ENCODE measurements around the gene BORCS5. TPM values are rescaled to one million over a fixed set of nuclear protein-coding genes. Genes with fewer than 3 reads are reported as not detected.

The BORCS5 gene
- total and polyA plus RNA-seq, 2 donors (not counting 1 experiment from before 2014, with no cell fraction given) = 11.9 to 46.2 TPM

DNA sequence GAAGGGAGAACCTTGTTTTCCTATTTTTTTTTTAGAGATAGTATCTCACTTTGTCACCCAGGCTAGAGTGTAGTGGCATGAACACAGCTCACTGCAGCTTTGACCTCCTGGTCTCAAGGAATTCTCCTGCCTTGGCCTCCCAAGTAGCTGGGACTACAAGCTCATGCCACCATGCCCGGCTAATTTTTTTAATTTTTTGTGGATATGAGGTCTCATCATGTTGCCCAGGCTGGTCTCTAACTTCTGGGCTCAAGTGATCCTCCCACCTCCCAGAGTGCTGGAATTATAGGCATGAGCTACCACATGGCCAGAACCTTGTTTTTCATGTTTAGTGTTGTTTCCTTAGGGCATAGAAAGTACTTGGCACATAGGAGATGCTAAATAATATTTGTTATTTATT lies 20.4 kb upstream of the BORCS5 start:
- no peak overlapping the region for H3K4me2 ChIP-seq (replicated peaks; ENCODE audit: low read depth, low read length, poor library complexity, severe bottlenecking)
- H4K20me1 ChIP-seq (ENCODE audit: control insufficient read depth, insufficient read depth, low read length, poor library complexity, severe bottlenecking) = no peaks in the 10 kb centered on the region
- peaks cover 4 to 10% of the 10 kb centered on the region in 2 donors for H3K4me1 ChIP-seq (ENCODE audit: control insufficient read depth in 2 of 2, insufficient read depth in 2 of 2, low read length in 2 of 2)
- Mint-ChIP-seq H3K9me3 (ENCODE audit: insufficient read depth) (no peaks in the 10 kb centered on the region), H3K27ac (no peak overlapping the region), H3K4me1 (peaks cover 7% of the 10 kb centered on the region), H3K27me3 (peaks cover 3% of the 10 kb centered on the region), H3K4me3 (no peak overlapping the region)
- DNase-seq (no peak), ATAC-seq (ENCODE audit: low read depth) (no peak)
- H3K27ac ChIP-seq (ENCODE audit: low read length in 2 of 2) = no peak overlapping the region
- WGBS (ENCODE audit: insufficient coverage) = 100% methylated on average over 1 of the region's 1 CpG
- no peaks in the 10 kb centered on the region for H3K79me2 ChIP-seq (ENCODE audit: control insufficient read depth, insufficient read depth, low read length)
- H2AFZ ChIP-seq (ENCODE audit: insufficient read depth, low read depth, low read length, poor library complexity, severe bottlenecking) = no peak overlapping the region
- TF ChIP-seq, protein P1, sequence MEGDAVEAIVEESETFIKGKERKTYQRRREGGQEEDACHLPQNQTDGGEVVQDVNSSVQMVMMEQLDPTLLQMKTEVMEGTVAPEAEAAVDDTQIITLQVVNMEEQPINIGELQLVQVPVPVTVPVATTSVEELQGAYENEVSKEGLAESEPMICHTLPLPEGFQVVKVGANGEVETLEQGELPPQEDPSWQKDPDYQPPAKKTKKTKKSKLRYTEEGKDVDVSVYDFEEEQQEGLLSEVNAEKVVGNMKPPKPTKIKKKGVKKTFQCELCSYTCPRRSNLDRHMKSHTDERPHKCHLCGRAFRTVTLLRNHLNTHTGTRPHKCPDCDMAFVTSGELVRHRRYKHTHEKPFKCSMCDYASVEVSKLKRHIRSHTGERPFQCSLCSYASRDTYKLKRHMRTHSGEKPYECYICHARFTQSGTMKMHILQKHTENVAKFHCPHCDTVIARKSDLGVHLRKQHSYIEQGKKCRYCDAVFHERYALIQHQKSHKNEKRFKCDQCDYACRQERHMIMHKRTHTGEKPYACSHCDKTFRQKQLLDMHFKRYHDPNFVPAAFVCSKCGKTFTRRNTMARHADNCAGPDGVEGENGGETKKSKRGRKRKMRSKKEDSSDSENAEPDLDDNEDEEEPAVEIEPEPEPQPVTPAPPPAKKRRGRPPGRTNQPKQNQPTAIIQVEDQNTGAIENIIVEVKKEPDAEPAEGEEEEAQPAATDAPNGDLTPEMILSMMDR (IDR thresholded peaks at IDR 0.05) = no peak
- TF ChIP-seq EZH2 (IDR thresholded peaks at IDR 0.05; ENCODE audit: borderline replicate concordance, insufficient read depth, low read depth, low read length, poor library complexity, severe bottlenecking) = no peak
- H3K4me3 ChIP-seq (ENCODE audit: control extremely low read depth in 1 of 5, extremely low read depth in 1 of 5, insufficient read depth in 1 of 5, low read depth in 2 of 5, low read length in 4 of 5) = no peak overlapping the region
- ChIA-PET CTCF (interaction anchor here (1.1 to 3.8 kb wide), 6 partner anchors 9 to 1563 kb away, joined by 3 to 17 read pairs (median 8); partner anchors contain the start of gene BORCS5), POLR2A (no interaction called here)
- intact Hi-C loops (cut with micrococcal nuclease) = no loop called here
- no peaks in the 10 kb centered on the region for H3K36me3 ChIP-seq (replicated peaks in 1 of 2; ENCODE audit: control extremely low read depth in 1 of 2, control insufficient read depth in 1 of 2, extremely low read depth in 1 of 2, insufficient read depth in 2 of 2, low read length in 1 of 2)
- no peak overlapping the region for H3K9ac ChIP-seq (ENCODE audit: low read length)
- H3K9me3 ChIP-seq (ENCODE audit: control extremely low read depth in 1 of 3, control insufficient read depth in 2 of 3, insufficient read depth in 1 of 3, low read length in 2 of 3) = no peaks in the 10 kb centered on the region
- H3K27me3 ChIP-seq (replicated peaks in 1 of 4; ENCODE audit: control extremely low read depth in 1 of 4, control insufficient read depth in 3 of 4, insufficient read depth in 4 of 4, low read length in 3 of 4) = no peaks in the 10 kb centered on the region

DNA sequence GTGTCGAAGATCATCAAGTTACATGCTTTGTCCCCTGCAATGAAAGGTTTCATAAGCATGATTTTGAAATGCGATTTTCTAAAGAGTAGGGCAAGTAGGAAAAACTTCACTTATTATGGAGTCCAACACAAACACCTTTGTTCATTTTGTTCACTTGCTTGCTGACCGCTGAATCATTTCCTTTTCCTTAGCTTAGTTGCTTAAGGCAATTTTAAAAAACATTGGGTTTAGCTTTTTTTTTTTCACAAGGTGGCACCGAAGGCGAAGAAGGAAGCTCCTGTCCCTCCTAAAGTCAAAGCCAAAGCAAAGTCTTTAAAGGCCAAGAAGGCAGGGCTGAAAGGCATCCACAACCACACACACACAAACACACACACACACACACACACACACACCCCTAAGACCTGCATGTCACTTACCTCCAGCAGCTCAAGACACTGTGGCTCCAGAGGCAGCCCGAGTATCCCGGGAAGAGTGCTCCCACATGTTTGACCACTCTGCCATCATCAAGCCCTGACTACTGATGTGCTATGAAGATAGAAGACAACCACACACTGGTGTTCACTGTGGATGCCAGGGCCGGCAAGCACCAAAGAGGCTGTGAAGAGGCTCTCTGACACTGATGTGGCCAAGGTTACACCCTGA lies 18.2 kb upstream of the BORCS5 start:
- TF ChIP-seq, protein P1 (IDR thresholded peaks at IDR 0.05) = no peak
- TF ChIP-seq EZH2 (IDR thresholded peaks at IDR 0.05; ENCODE audit: borderline replicate concordance, insufficient read depth, low read depth, low read length, poor library complexity, severe bottlenecking) = no peak
- ChIA-PET POLR2A (interaction anchor here (0.5 kb wide), 1 partner anchor 697 kb away, joined by 4 read pairs; no protein-coding TSS in a partner anchor), CTCF (interaction anchor here (1.0 to 1.2 kb wide), 2 partner anchors 12 to 398 kb away, joined by 4 to 5 read pairs; no protein-coding TSS in a partner anchor)
- DNase-seq (no peak), ATAC-seq (ENCODE audit: low read depth) (no peak)
- peaks cover 0 to 4% (median 0%) of the 10 kb centered on the region in 3 donors for H3K9me3 ChIP-seq (ENCODE audit: control extremely low read depth in 1 of 3, control insufficient read depth in 2 of 3, insufficient read depth in 1 of 3, low read length in 2 of 3)
- no peak overlapping the region for H3K9ac ChIP-seq (ENCODE audit: low read length)
- no peak overlapping the region for H3K27ac Mint-ChIP-seq
- no peak overlapping the region for H3K4me3 Mint-ChIP-seq
- no peaks in the 10 kb centered on the region for H3K27me3 ChIP-seq (replicated peaks in 1 of 4; ENCODE audit: control extremely low read depth in 1 of 4, control insufficient read depth in 3 of 4, insufficient read depth in 4 of 4, low read length in 3 of 4)
- H3K27me3 Mint-ChIP-seq = no peaks in the 10 kb centered on the region
- no peak overlapping the region for H3K4me2 ChIP-seq (replicated peaks; ENCODE audit: low read depth, low read length, poor library complexity, severe bottlenecking)
- H3K4me1 ChIP-seq (ENCODE audit: control insufficient read depth in 2 of 2, insufficient read depth in 2 of 2, low read length in 2 of 2) = peaks cover 4 to 7% of the 10 kb centered on the region in 2 donors
- H2AFZ ChIP-seq (ENCODE audit: insufficient read depth, low read depth, low read length, poor library complexity, severe bottlenecking) = no peak overlapping the region
- H3K9me3 Mint-ChIP-seq (ENCODE audit: insufficient read depth) = no peaks in the 10 kb centered on the region
- intact Hi-C loops (cut with micrococcal nuclease) = no loop called here
- H3K27ac ChIP-seq (ENCODE audit: low read length in 2 of 2) = no peak overlapping the region
- H3K79me2 ChIP-seq (ENCODE audit: control insufficient read depth, insufficient read depth, low read length) = no peaks in the 10 kb centered on the region
- peaks cover 7% of the 10 kb centered on the region for H3K4me1 Mint-ChIP-seq
- H4K20me1 ChIP-seq (ENCODE audit: control insufficient read depth, insufficient read depth, low read length, poor library complexity, severe bottlenecking) = no peaks in the 10 kb centered on the region
- peak overlapping the region in 1 of 5 experiments; percentile 31 for H3K4me3 ChIP-seq (ENCODE audit: control extremely low read depth in 1 of 5, extremely low read depth in 1 of 5, insufficient read depth in 1 of 5, low read depth in 2 of 5, low read length in 4 of 5)
- 46% methylated on average over 2 of the region's 8 CpGs for WGBS (ENCODE audit: insufficient coverage)
- no peaks in the 10 kb centered on the region for H3K36me3 ChIP-seq (replicated peaks in 1 of 2; ENCODE audit: control extremely low read depth in 1 of 2, control insufficient read depth in 1 of 2, extremely low read depth in 1 of 2, insufficient read depth in 2 of 2, low read length in 1 of 2)
